ENCODE results near the gene C6orf15.

- TF ChIP-seq EZH2 (IDR thresholded peaks at IDR 0.05; ENCODE audit: borderline replicate concordance, insufficient read depth, low read length, poor library complexity, severe bottlenecking): no peak
- TF ChIP-seq CTCF (IDR thresholded peaks at IDR 0.05; ENCODE audit: poor library complexity, severe bottlenecking): no peak
- no peak for TF ChIP-seq TAF1 (IDR thresholded peaks at IDR 0.05; ENCODE audit: low read depth)
- TF ChIP-seq POLR2AphosphoS5 (IDR thresholded peaks at IDR 0.05): no peak
- TF ChIP-seq REST (IDR thresholded peaks at IDR 0.05; ENCODE audit: borderline replicate concordance): no peak
- no peak for TF ChIP-seq MXI1 (conservative IDR thresholded peaks at IDR 0.05; ENCODE audit: poor library complexity, severe bottlenecking)
- no peak for TF ChIP-seq EP300 (conservative IDR thresholded peaks at IDR 0.05; ENCODE audit: poor library complexity, severe bottlenecking)
- TF ChIP-seq RAD21 (conservative IDR thresholded peaks at IDR 0.05): no peak
- TF ChIP-seq SMC3 (conservative IDR thresholded peaks at IDR 0.05; ENCODE audit: poor library complexity): no peak
Measured at GRCh38 chr6:31107052-31107451, 5.3 kb downstream of the C6orf15 start.
